KOPT-K1 (cell line): ENCODE results near the gene FIBIN.
"Not testable (repeated sequence)": the region's sequence is repeated elsewhere in the genome, so short reads cannot be mapped to it uniquely, and the experiment has no call there.

Source experiments
- H3K27ac ChIP-seq: fragments of 200-600 bp; sonication (generic); 2 replicates; pipeline ENCODE4 v1.5.1; 2016; ENCODE audit warnings: antibody characterized with exemption, mild to moderate bottlenecking, low read depth, low read length; ENCODE audit not compliant: poor library complexity, severe bottlenecking
- H3K36me3 ChIP-seq: fragments of 200-600 bp; sonication (generic); 2 replicates; pipeline ENCODE4 v1.5.1; 2017; ENCODE audit warnings: antibody characterized with exemption, mild to moderate bottlenecking, low read length, moderate library complexity; ENCODE audit not compliant: insufficient read depth
- H3K9me3 ChIP-seq: fragments of 200-600 bp; sonication (generic); 2 replicates; pipeline ENCODE4 v1.5.1; 2017; ENCODE audit warnings: antibody characterized with exemption, low read length, mild to moderate bottlenecking; ENCODE audit not compliant: insufficient read depth, poor library complexity, severe bottlenecking

The FIBIN gene

GRCh38 chr11:26997378-26997777 lies 3.5 kb downstream of the FIBIN start:
- H3K9me3 ChIP-seq, result no peaks in the 10 kb centered on the region
- H3K36me3 ChIP-seq, result no peaks in the 10 kb centered on the region
- H3K27ac ChIP-seq, result no peak overlapping the region

- H3K36me3 ChIP-seq, result not testable (repeated sequence)
Observed at GRCh38 chr11:27001136-27001730, 7.3 kb downstream of the FIBIN start.

GRCh38 chr11:27002431-27002830 lies 8.5 kb downstream of the FIBIN start:
- Histone ChIP-seq H3K36me3 (no peaks in the 10 kb centered on the region), H3K27ac (no peak overlapping the region), H3K9me3 (no peaks in the 10 kb centered on the region)

More at GRCh38 chr11:27001136-27001730, 7.3 kb downstream of the FIBIN start:
- H3K9me3 ChIP-seq, H3K27ac ChIP-seq: not testable (repeated sequence)

GRCh38 chr11:27002838-27003237 lies 8.9 kb downstream of the FIBIN start:
- Histone ChIP-seq H3K27ac (no peak overlapping the region), H3K36me3 (no peaks in the 10 kb centered on the region), H3K9me3 (no peaks in the 10 kb centered on the region)

GRCh38 chr11:27004103-27004502 lies 10.2 kb downstream of the FIBIN start:
- no peaks in the 10 kb centered on the region for H3K9me3 ChIP-seq
- H3K36me3 ChIP-seq, result no peaks in the 10 kb centered on the region
- no peak overlapping the region for H3K27ac ChIP-seq

GRCh38 chr11:27008811-27009535 lies 15.1 kb downstream of the FIBIN start:
- Histone ChIP-seq H3K9me3 (no peaks in the 10 kb centered on the region), H3K27ac (no peak overlapping the region)

GRCh38 chr11:27011560-27012233 lies 17.8 kb downstream of the FIBIN start:
- H3K9me3 ChIP-seq, result no peaks in the 10 kb centered on the region
- H3K36me3 ChIP-seq, result no peaks in the 10 kb centered on the region
- no peak overlapping the region for H3K27ac ChIP-seq

More at GRCh38 chr11:27008811-27009535, 15.1 kb downstream of the FIBIN start:
- no peaks in the 10 kb centered on the region for H3K36me3 ChIP-seq

GRCh38 chr11:27012234-27012921 lies 18.5 kb downstream of the FIBIN start:
- H3K9me3 ChIP-seq, result no peaks in the 10 kb centered on the region
- H3K36me3 ChIP-seq, result no peaks in the 10 kb centered on the region
- H3K27ac ChIP-seq, result no peak overlapping the region

GRCh38 chr11:27013781-27014361 lies 20.0 kb downstream of the FIBIN start:
- Histone ChIP-seq H3K27ac (no peak overlapping the region), H3K36me3 (no peaks in the 10 kb centered on the region), H3K9me3 (no peaks in the 10 kb centered on the region)

- H3K27ac ChIP-seq, result no peak overlapping the region
- H3K9me3 ChIP-seq, result no peaks in the 10 kb centered on the region
- no peaks in the 10 kb centered on the region for H3K36me3 ChIP-seq
Observed at GRCh38 chr11:27018902-27019529, 25.1 kb downstream of the FIBIN start.

GRCh38 chr11:27020751-27021150 lies 26.8 kb downstream of the FIBIN start:
- Histone ChIP-seq H3K27ac (no peak overlapping the region), H3K9me3 (no peaks in the 10 kb centered on the region), H3K36me3 (no peaks in the 10 kb centered on the region)

GRCh38 chr11:27022659-27023251 lies 28.8 kb downstream of the FIBIN start:
- Histone ChIP-seq H3K27ac (no peak overlapping the region), H3K36me3 (no peaks in the 10 kb centered on the region), H3K9me3 (no peaks in the 10 kb centered on the region)

GRCh38 chr11:27024865-27025264 lies 31.0 kb downstream of the FIBIN start:
- Histone ChIP-seq H3K36me3 (no peaks in the 10 kb centered on the region), H3K9me3 (no peaks in the 10 kb centered on the region)

GRCh38 chr11:27025312-27025955 lies 31.5 kb downstream of the FIBIN start:
- Histone ChIP-seq H3K36me3 (no peaks in the 10 kb centered on the region), H3K27ac (no peak overlapping the region), H3K9me3 (no peaks in the 10 kb centered on the region)

More at GRCh38 chr11:27024865-27025264, 31.0 kb downstream of the FIBIN start:
- H3K27ac ChIP-seq, result no peak overlapping the region
